Measurements from ENCODE around the gene ZNF764.
"Not testable (repeated sequence)": the region's sequence is repeated elsewhere in the genome, so short reads cannot be mapped to it uniquely, and the experiment has no call there.

The ZNF764 gene

GRCh38 chr16:30546115-30546514, 12.1 kb downstream of the ZNF764 start:
- DNase-seq (ENCODE audit: low read depth) = no peak

- no peak for DNase-seq (ENCODE audit: low read depth)
Observed at GRCh38 chr16:30543067-30543466, 15.1 kb downstream of the ZNF764 start.

- DNase-seq (ENCODE audit: low read depth) = no peak
Observed at GRCh38 chr16:30541502-30542329, 16.5 kb downstream of the ZNF764 start.

DNA sequence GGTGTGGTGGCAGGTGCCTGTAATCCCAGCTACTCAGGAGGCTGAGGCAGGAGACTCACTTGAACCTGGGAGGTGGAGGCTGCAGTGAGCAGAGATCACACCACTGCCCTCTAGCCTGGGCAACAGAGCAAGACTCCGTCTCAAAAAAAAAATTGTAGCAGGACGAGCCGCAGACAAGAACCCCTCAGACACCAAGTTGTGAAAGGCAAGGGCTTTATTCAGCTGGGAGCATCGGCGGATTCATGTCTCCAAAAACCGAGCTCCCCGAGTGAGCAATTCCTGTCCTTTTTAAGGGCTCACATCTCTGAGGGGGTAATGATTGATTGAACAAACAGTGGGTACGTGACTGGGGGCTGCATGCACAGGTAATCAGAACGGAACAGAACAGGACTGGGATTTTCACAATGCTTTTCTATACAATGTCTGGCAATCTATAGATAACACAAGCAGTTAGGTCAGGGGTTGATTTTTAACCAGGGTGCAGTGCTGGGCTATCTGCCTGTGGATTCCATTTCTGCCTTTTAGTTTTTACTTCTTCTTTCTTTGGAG, 17.2 kb downstream of the ZNF764 start:
- DNase-seq (ENCODE audit: low read depth) = not testable (repeated sequence)

GRCh38 chr16:30539986-30540526, 18.1 kb downstream of the ZNF764 start:
- not testable (repeated sequence) for DNase-seq (ENCODE audit: low read depth)

DNA sequence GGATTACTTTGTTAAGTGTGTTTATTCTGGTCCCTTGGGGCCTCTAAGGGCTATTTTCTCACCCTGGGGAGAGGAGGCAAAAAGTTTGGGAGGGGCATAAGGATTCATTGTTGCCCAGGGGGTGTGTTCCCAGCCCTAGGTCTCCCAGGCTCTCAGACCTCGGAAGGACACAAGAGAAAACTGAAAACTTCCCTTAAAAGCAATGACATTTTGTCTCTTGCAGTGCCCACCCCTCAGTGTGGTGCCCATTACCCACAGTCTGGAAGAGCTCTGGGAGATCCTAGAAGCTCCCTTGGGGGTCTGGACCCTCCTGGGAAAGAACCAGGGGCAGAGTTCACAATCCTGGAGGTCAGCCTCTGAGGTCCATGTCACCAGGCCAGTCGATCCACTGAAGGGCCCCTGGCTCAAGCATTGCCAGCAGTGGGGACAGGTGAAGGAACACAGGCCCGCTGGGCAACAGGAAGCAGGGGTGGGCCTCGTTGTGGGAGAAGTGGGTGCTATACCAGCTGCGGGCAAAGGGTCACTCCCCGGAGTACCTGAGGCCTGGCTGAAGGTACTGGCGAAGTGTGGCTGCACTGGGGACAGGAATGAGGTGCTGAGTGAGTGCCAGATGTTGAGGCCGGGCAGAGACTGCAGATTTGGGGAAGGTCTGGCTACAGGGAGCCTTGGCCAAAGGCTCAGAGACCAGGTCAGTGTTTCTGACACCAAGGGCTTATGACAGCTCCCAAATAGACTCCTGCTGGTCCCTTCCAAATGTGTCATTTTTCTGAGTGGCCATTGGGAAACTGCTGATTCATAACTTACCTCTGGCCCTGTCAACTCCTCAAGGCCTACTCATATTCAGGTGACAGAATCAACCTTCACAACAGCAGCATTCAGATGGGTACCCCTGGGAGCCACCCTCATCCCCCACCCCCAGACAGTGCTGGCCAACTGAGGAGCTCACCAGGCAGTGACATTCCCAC, 18.9 kb downstream of the ZNF764 start:
- no peak for DNase-seq (ENCODE audit: low read depth)

GRCh38 chr16:30536391-30537024, 21.7 kb downstream of the ZNF764 start:
- not testable (repeated sequence) for DNase-seq (ENCODE audit: low read depth)

GRCh38 chr16:30535777-30536190, 22.4 kb downstream of the ZNF764 start:
- no peak for DNase-seq (ENCODE audit: low read depth)

DNA sequence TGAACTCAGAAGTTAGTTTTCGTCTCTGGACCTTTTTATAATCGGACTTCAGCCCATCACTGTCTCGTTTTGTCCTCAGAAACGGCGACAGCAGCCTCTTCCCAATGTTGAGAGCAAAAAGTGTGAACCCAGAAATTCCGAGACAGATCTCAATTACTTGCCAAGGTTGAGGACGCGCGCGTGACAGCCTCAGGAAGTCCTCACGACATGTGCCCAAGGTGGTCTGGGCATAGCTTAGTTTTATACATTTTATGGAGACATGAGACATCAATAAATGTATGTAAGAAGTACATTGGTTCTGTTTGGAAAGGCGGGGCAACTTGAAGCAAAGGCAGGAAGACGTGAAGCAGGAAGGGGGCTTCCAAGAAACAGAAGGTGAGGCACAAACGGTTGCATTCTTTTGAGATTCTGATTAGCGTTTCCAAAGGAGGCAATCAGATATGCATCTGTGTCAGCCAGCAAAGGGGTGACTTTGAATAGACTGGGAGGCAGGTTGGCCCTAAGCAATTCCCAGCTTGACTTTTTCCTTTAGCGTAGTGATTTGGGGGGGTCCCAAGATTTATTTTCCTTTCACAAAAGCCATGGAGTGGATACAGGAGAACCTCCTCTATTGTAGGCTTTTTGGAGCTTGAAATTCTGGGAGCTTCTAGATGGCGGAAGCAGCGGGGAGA, 22.9 kb downstream of the ZNF764 start:
- DNase-seq (ENCODE audit: low read depth) = no peak

DNA sequence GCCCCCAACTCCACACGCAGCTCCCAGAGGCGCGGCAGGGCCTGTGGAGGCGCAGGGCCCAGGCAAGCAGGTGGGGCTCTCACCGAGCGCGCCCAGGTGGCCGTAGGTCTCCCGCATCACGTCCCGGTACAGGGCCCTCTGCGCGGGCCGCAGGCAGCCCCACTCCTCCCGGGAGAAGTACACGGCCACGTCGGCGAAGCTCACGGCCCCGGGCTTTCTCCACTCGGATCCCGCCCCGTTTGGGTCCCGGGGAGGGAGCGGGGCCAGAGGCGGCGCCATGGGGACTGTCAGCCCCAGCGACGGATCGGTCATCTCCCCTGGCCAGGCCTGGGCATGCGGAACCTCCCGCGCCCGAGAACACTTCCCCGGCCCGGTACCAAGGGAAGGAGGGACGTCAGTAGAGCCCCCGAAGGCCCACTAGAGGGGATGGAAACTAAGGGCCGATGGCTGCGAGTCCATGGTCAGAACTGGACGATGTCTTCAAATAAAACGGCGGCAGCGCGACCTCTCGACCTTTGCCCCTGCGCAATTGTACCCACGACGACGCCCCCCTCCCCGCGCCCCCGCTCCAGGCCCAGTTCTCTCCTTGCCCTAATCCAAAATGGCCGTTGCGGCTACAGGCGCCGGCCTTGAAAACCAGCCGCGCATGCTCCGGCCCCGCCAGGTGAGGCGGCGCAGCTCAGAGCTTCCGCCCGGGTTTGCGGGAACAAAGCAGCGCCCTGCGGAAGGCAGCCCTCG, 23.6 kb downstream of the ZNF764 start, which contains the start of gene ZNF747:
TSS of gene ZNF747 (minus strand) at position 491 of the 738 bp plus-strand sequence. CDS start at position 312, 179 bp downstream.
- no peak for DNase-seq (ENCODE audit: low read depth)

DNA sequence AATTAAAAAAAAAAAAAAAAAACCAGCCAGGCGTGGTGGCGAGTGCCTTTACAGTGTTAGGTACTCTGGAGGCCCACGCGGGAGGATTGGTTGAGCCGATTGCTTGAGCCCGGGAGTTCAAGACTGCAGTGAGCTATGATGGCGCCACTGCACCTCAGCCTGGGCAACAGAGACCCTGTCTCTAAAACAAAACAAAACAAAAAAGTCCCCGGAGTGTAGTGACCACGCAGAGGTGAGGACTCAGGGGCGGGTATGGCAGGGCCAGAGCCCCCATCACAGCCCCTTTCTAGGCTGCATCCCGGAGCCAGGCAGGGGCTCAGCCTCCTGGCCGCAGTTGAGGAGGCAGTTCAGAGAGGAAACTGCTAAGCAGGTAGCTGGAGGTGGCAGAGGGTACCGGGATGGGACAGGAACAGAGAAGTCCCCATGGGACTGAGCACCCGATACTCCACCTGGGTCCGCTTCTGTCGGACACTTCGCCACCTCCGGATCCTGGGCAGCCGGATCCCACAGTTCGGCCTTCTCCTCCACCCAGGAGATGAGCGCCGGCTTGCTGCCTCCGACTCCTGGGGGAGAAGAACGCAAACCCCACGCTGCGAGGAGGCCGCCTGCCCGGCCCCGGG, 24.3 kb downstream of the ZNF764 start:
- DNase-seq (ENCODE audit: low read depth) = no peak

DNA sequence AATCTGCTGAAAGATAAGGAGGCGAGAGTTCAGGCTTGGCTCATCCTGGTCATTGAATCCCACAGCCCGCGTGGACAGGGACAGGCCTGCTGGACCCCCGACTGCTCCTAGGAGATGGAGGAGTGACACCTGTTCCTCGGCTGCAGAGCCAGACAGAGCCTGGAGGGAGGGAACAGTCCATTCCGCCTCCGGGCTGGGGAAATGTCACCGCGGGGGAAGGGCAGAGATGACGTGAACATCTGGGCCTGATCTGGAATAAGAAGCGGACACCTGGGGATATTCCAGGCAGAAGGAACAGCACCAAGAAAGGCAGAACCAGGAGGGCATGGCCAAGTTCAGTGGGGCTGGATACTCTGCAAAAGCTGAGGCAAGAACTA, 25.0 kb downstream of the ZNF764 start:
- DNase-seq (ENCODE audit: low read depth) = no peak

GRCh38 chr16:30532285-30533145, 25.7 kb downstream of the ZNF764 start:
- DNase-seq (ENCODE audit: low read depth) = no peak

DNA sequence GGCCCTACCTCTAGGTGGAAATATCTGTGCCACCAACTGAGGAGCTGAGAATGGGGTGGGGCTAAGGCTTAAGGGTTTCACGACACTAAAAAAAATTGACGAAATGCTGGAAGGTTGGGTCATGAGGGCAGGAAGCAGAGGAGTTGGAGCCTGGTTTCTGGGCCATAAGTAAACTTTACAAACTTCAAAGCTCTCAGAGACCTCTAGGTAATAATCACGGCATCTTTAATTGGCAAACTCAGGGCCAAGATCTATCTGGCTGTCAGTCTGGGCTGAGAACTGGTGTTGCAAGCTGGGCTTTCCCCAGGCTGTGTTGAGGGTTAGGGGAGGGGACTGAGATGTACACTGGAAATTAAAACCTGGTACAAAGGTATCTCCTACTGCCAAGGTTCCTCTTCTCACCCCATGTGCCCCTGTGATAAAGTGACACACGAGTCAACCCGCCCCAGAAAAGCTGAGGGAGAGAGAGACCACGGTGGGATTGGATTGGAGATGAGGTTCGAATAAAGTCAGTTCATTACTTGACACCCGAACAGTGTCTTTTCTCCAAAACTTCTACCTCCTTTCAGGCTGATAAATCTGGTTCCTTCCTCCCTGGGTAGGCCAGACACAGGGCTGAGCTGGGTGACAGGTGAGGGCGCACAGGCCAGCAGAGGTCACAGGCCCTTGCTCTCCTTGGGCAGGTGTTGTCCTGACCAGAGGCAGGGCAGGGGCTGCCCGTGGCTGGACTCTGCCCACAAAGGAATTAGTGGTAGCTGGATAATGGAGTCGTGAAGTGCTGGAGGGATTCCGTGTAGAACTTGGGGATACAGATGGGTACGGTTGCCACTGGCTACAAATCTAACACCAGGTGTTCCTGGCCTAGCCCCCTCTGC, 27.8 kb downstream of the ZNF764 start:
- no peak for DNase-seq (ENCODE audit: low read depth)

DNA sequence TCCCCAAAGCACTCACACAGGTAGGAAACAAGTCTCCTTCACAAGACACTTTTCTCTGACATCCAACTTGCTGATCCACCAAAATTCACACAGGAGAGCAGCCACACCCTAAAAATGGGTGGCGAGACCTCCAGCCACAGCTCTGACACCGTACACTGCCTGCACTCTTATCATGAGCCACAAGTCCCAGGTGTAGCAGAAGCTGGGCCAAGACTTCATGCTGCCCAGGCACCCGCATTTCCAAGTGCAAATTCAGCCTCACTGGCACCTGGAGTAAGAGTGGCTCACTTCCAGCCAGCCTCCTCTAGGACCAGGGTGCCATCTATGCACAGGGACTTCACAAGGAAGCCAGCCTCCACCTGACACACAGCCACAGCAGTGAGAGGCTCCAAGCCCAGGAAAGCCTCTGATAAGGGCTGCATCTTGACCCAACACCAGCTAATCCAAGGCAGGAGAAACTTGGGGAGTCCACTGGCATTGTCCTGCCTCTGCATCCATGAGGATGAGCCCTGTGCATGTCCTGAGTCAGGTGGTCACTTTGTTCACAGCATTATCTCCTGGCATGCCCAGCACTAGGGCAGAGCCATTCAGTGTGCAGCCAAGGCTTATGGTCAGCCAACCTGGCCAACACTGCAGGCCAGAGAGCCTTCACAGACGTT, 29.2 kb downstream of the ZNF764 start:
- no peak for DNase-seq (ENCODE audit: low read depth)

- no peak for DNase-seq (ENCODE audit: low read depth)
Observed at GRCh38 chr16:30527635-30528178, 30.5 kb downstream of the ZNF764 start.

All from HS-5 (cell line).